DND-41 (cell line): ENCODE data around the gene LBHD2.

Experiments
- ATAC-seq: fragments of 200-7000 bp; cut with Tn5 transposase; 3 replicates; pipeline ENCODE4 v1.9.1; 2021; ENCODE audit warnings: low read depth; ENCODE audit not compliant: insufficient read depth
- DNase-seq: peaks from one replicate; pipeline ENCODE4 v3.0.0-alpha.2; 2020
- H2AFZ ChIP-seq: 2 replicates; pipeline ENCODE4 v1.6.0; 2012; ENCODE audit warnings: low read depth, low read length
- H3K27ac ChIP-seq: 2 replicates; pipeline ENCODE4 v1.5.1; 2012; ENCODE audit warnings: low read length, inconsistent platforms
- H3K27me3 ChIP-seq: fragments of 200-600 bp; sonication (generic); 2 replicates; pipeline ENCODE4 v1.6.0; 2012; ENCODE audit warnings: low read length, mild to moderate bottlenecking, inconsistent platforms; ENCODE audit not compliant: insufficient read depth, poor library complexity
- H3K36me3 ChIP-seq: 2 replicates; pipeline ENCODE4 v1.5.1; 2012; ENCODE audit warnings: low read length, inconsistent platforms; ENCODE audit not compliant: insufficient read depth
- H3K4me1 ChIP-seq: 2 replicates; pipeline ENCODE4 v1.5.1; 2012; ENCODE audit warnings: mild to moderate bottlenecking, low read length; ENCODE audit not compliant: insufficient read depth
- H3K4me2 ChIP-seq: 2 replicates; pipeline ENCODE4 v1.6.0; 2012; ENCODE audit warnings: mild to moderate bottlenecking, moderate library complexity, low read length, inconsistent platforms; ENCODE audit not compliant: insufficient read depth
- H3K4me3 ChIP-seq, 2 experiments: fragments of 200-600 bp in 1 of 2; shearing (Covaris generic) in 1 of 2; 2 replicates each; pipeline ENCODE4 v1.5.1; 2012 to 2016; ENCODE audit warnings: inconsistent platforms in 2 of 2, low read length in 2 of 2, mild to moderate bottlenecking in 2 of 2, low read depth in 1 of 2, moderate library complexity in 1 of 2
- H3K79me2 ChIP-seq: 2 replicates; pipeline ENCODE4 v1.6.0; 2012; ENCODE audit warnings: low read length, inconsistent platforms; ENCODE audit not compliant: insufficient read depth
- H3K9ac ChIP-seq: 2 replicates; pipeline ENCODE4 v1.6.0; 2012; ENCODE audit warnings: low read depth, mild to moderate bottlenecking, inconsistent platforms, low read length, moderate library complexity
- H3K9me3 ChIP-seq: 2 replicates; pipeline ENCODE4 v1.5.1; 2012; ENCODE audit warnings: low read length, moderate library complexity, mild to moderate bottlenecking, inconsistent platforms; ENCODE audit not compliant: insufficient read depth, severe bottlenecking
- H4K20me1 ChIP-seq: 2 replicates; pipeline ENCODE4 v1.6.0; 2012; ENCODE audit warnings: low read length; ENCODE audit not compliant: insufficient read depth
- CTCF ChIP-seq: IDR thresholded peaks from 2 replicates; pipeline ENCODE4 v1.5.1; 2012; ENCODE audit warnings: borderline replicate concordance, low read length, moderate library complexity, mild to moderate bottlenecking; ENCODE audit not compliant: poor library complexity, severe bottlenecking; ENCODE audit errors: extremely low read depth
- EZH2 ChIP-seq: IDR thresholded peaks from 3 replicates; pipeline ENCODE4 v1.6.1; 2012; ENCODE audit warnings: borderline replicate concordance, low read depth, mild to moderate bottlenecking, moderate library complexity, low read length, inconsistent platforms; ENCODE audit not compliant: severe bottlenecking

LBHD2 gene

GRCh38 chr14:103127861-103128598, 44.0 kb downstream of the LBHD2 start:
- no peak for DNase-seq
- H3K4me2 ChIP-seq, result no peak overlapping the region
- H2AFZ ChIP-seq, result no peak overlapping the region
- peaks cover 12% of the 10 kb centered on the region for H4K20me1 ChIP-seq
- H3K9me3 ChIP-seq, result no peaks in the 10 kb centered on the region
- H3K27me3 ChIP-seq, result peaks cover 7% of the 10 kb centered on the region
- H3K4me1 ChIP-seq, result no peaks in the 10 kb centered on the region
- H3K79me2 ChIP-seq, result no peaks in the 10 kb centered on the region
- TF ChIP-seq EZH2, result no peak
- no peak for TF ChIP-seq CTCF
- no peak overlapping the region for H3K9ac ChIP-seq
- no peak overlapping the region for H3K4me3 ChIP-seq
- no peak for ATAC-seq
- no peak overlapping the region for H3K27ac ChIP-seq
- no peaks in the 10 kb centered on the region for H3K36me3 ChIP-seq

GRCh38 chr14:103128631-103129300, 44.8 kb downstream of the LBHD2 start:
- Histone ChIP-seq H3K36me3 (no peaks in the 10 kb centered on the region), H4K20me1 (peaks cover 14% of the 10 kb centered on the region), H2AFZ (no peak overlapping the region), H3K79me2 (no peaks in the 10 kb centered on the region), H3K4me1 (no peaks in the 10 kb centered on the region), H3K4me3 (no peak overlapping the region), H3K9ac (no peak overlapping the region), H3K27ac (no peak overlapping the region), H3K4me2 (no peak overlapping the region), H3K27me3 (peaks cover 6% of the 10 kb centered on the region), H3K9me3 (no peaks in the 10 kb centered on the region)
- TF ChIP-seq CTCF (no peak), EZH2 (no peak)
- no peak for ATAC-seq
- no peak for DNase-seq

GRCh38 chr14:103129301-103130016, 45.4 kb downstream of the LBHD2 start:
- no peak overlapping the region for H2AFZ ChIP-seq
- H3K4me2 ChIP-seq, result no peak overlapping the region
- H4K20me1 ChIP-seq, result peaks cover 7% of the 10 kb centered on the region; the same call in 1 of the 2 replicates
- DNase-seq (no peak), ATAC-seq (no peak)
- no peak overlapping the region for H3K9ac ChIP-seq
- H3K79me2 ChIP-seq, result no peaks in the 10 kb centered on the region
- no peaks in the 10 kb centered on the region for H3K4me1 ChIP-seq
- no peak overlapping the region for H3K4me3 ChIP-seq
- H3K27ac ChIP-seq, result no peak overlapping the region
- H3K36me3 ChIP-seq, result no peaks in the 10 kb centered on the region
- TF ChIP-seq CTCF, result no peak
- TF ChIP-seq EZH2, result no peak
- H3K27me3 ChIP-seq, result no peaks in the 10 kb centered on the region
- no peaks in the 10 kb centered on the region for H3K9me3 ChIP-seq
